Endothelial cell of umbilical vein (primary cell): ENCODE measurements around the gene CNTFR. TPM values are rescaled to one million over a fixed set of nuclear protein-coding genes. Genes with fewer than 3 reads are reported as not detected.

ENCODE experiments used
- BruUV-seq: library from RNA; stranded (reverse); fragments of 400-500 nt; replicated peaks from 2 replicates; lab custom pipeline; 2021; lab: Mats Ljungman, UMichigan
- CTCF ChIA-PET: fragments of 300-600, 350-600 bp; sonication (Branson Sonifier 250); formaldehyde crosslinking; loops from one replicate; lab custom pipeline; 2021; ENCODE audit warnings: antibody characterized with exemption, inconsistent platforms; lab: Charles Lee
- POLR2A ChIA-PET: fragments of 300-600, 350-600 bp; sonication (Branson Sonifier 250); formaldehyde crosslinking; loops from one replicate; lab custom pipeline; 2021; ENCODE audit warnings: antibody characterized with exemption, inconsistent platforms; lab: Charles Lee
- DNase-seq: peaks from one replicate; pipeline ENCODE4 v3.0.0-alpha.2; 2011; ENCODE audit warnings: low read depth, low spot score
- FAIRE-seq: peaks from 2 replicates; lab custom pipeline; 2011; peaks lifted over from hg19 to GRCh38; lab: Jason Lieb, UNC
- H2AFZ ChIP-seq: 2 replicates; pipeline ENCODE4 v1.6.0; 2012; ENCODE audit warnings: low read depth, low read length, control low read depth, inconsistent platforms
- H3K27ac ChIP-seq: 2 replicates; pipeline ENCODE4 v1.5.1; 2011; ENCODE audit warnings: low read depth, mild to moderate bottlenecking, control low read depth, low read length, moderate library complexity; ENCODE audit not compliant: insufficient read depth
- H3K27me3 ChIP-seq, 2 experiments: 2 replicates each; pipeline versions ENCODE4 v1.6.0 to v1.6.1; 2011; ENCODE audit warnings: low read length in 2 of 2, mixed read lengths in 1 of 2; ENCODE audit not compliant: control insufficient read depth in 2 of 2, insufficient read depth in 2 of 2
- H3K36me3 ChIP-seq, 2 experiments: 2 replicates in 1 of 2; 3 replicates in 1 of 2; pipeline ENCODE4 v1.5.1; 2011; ENCODE audit warnings: low read length in 2 of 2, mild to moderate bottlenecking in 1 of 2, moderate library complexity in 1 of 2; ENCODE audit not compliant: control insufficient read depth in 2 of 2, insufficient read depth in 2 of 2; ENCODE audit errors: extremely low read depth in 1 of 2
- H3K4me1 ChIP-seq: 3 replicates; pipeline ENCODE4 v1.5.1; 2011; ENCODE audit warnings: mild to moderate bottlenecking, low read length; ENCODE audit not compliant: control insufficient read depth, insufficient read depth; ENCODE audit errors: extremely low read depth
- H3K4me2 ChIP-seq: 2 replicates; pipeline ENCODE4 v1.6.1; 2011; ENCODE audit warnings: low read length, control low read depth, mixed read lengths; ENCODE audit not compliant: insufficient read depth
- H3K4me3 ChIP-seq, 3 experiments: fragments of 200-600 bp in 1 of 3; sonication (generic), shearing (Covaris generic) in 1 of 3; replicated peaks in 1 of 3; 2 replicates each; pipeline ENCODE4 v1.5.1; 2011 to 2016; ENCODE audit warnings: control low read depth in 3 of 3, low read length in 3 of 3, mild to moderate bottlenecking in 2 of 3, inconsistent platforms in 1 of 3, low read depth in 1 of 3, moderate library complexity in 1 of 3; ENCODE audit not compliant: insufficient read depth in 1 of 3
- H3K79me2 ChIP-seq: 2 replicates; pipeline ENCODE4 v1.6.0; 2012; ENCODE audit warnings: low read length, inconsistent platforms; ENCODE audit not compliant: control insufficient read depth, insufficient read depth
- H3K9ac ChIP-seq: replicated peaks from 2 replicates; pipeline ENCODE3; 2011; ENCODE audit warnings: low read length, control low read depth; ENCODE audit not compliant: insufficient read depth; ENCODE audit errors: extremely low read depth
- H3K9me1 ChIP-seq: replicated peaks from 3 replicates; pipeline ENCODE4 v1.6.0; 2011; ENCODE audit warnings: mild to moderate bottlenecking, low read length; ENCODE audit not compliant: control insufficient read depth, insufficient read depth; ENCODE audit errors: extremely low read depth
- H3K9me3 ChIP-seq: replicated peaks from 2 replicates; pipeline ENCODE4 v1.5.1; 2012; ENCODE audit warnings: low read length, inconsistent platforms; ENCODE audit not compliant: control insufficient read depth, insufficient read depth
- H4K20me1 ChIP-seq: replicated peaks from 2 replicates; pipeline ENCODE3; 2011; ENCODE audit warnings: mild to moderate bottlenecking, low read length; ENCODE audit not compliant: control insufficient read depth, insufficient read depth; ENCODE audit errors: extremely low read depth
- EZH2 ChIP-seq: IDR thresholded peaks from 2 replicates; pipeline ENCODE4 v1.6.1; 2012; ENCODE audit warnings: borderline replicate concordance, low read depth, mild to moderate bottlenecking, moderate library complexity, low read length, inconsistent platforms; ENCODE audit not compliant: severe bottlenecking
- GATA2 ChIP-seq: IDR thresholded peaks from 2 replicates; pipeline ENCODE4 v1.7.0; 2011; ENCODE audit warnings: low read depth, mild to moderate bottlenecking, moderate library complexity, mixed read lengths, low read length; ENCODE audit not compliant: insufficient read length, insufficient read depth
- JUN ChIP-seq: IDR thresholded peaks from 2 replicates; pipeline ENCODE4 v1.6.1; 2011; ENCODE audit warnings: borderline replicate concordance, low read depth; ENCODE audit not compliant: insufficient read length, insufficient read depth
- MAX ChIP-seq: IDR thresholded peaks from 2 replicates; pipeline ENCODE4 v1.6.1; 2011; ENCODE audit not compliant: insufficient read depth, insufficient read length
- MYC ChIP-seq: IDR thresholded peaks from one replicate; pipeline ENCODE4 v1.6.1; 2011; ENCODE audit warnings: mild to moderate bottlenecking, low read depth, low read length
- POLR2AphosphoS5 ChIP-seq: IDR thresholded peaks from 2 replicates; pipeline ENCODE4 v1.6.1; 2012; ENCODE audit warnings: low read depth, mild to moderate bottlenecking, control low read depth, low read length, moderate library complexity; ENCODE audit not compliant: insufficient read depth
- dilution Hi-C: fragments of 300-500 bp; cut with MboI; formaldehyde crosslinking; loops from one replicate; pipeline ENCODE4 v1.15.0; 2019; ENCODE audit warnings: low sequenced_read_pairs; ENCODE audit not compliant: extremely low pct_ligation_motif_present
- intact Hi-C: fragments of 100-400 bp; cut with micrococcal nuclease; formaldehyde crosslinking; loops from one replicate; pipeline ENCODE4 v1.10.0; 2022
- polyA plus RNA-seq, 4 experiments: library from polyadenylated mRNA; depleted of rRNA in 3 of 4; stranded (reverse) in 3 of 4; unstranded in 1 of 4; fragments of >200 nt; gene quantifications; 2 replicates each; pipeline versions ENCODE4 v1.2.1 to v1.2.3, GENCODE V29; 2011 to 2012; ENCODE audit warnings: missing spikeins in 1 of 4
- total RNA-seq: library from RNA; stranded (reverse); gene quantifications from 2 replicates; pipeline ENCODE4 v1.2.3, GENCODE V29; 2021

Gene CNTFR
- total and polyA plus RNA-seq, 2 donors (not counting 3 experiments of a cell fraction or from before 2014, with no cell fraction given): not detected

GRCh38 chr9:34513567-34514214 lies 75.8 kb downstream of the CNTFR start:
- no peak overlapping the region for H3K4me3 ChIP-seq
- H2AFZ ChIP-seq: no peak overlapping the region
- no peaks in the 10 kb centered on the region for H4K20me1 ChIP-seq
- no TSS peak for BruUV-seq
- no peaks in the 10 kb centered on the region for H3K9me3 ChIP-seq
- no peaks in the 10 kb centered on the region for H3K79me2 ChIP-seq
- POLR2A ChIA-PET: no interaction called here
- no peaks in the 10 kb centered on the region for H3K9me1 ChIP-seq
- TF ChIP-seq POLR2AphosphoS5 (no peak), EZH2 (no peak), MAX (no peak), JUN (no peak), MYC (no peak), GATA2 (no peak)
- DNase-seq (no peak), FAIRE-seq (no peak)
- peaks cover 2 to 7% of the 10 kb centered on the region in 2 experiments for H3K27me3 ChIP-seq
- CTCF ChIA-PET: interaction anchor here (0.6 to 6.2 kb wide), 4 partner anchors 12 to 110 kb away, joined by 3 to 21 read pairs (median 6); no protein-coding TSS in a partner anchor
- H3K4me2 ChIP-seq: no peak overlapping the region
- intact Hi-C loops (no loop called here), dilution Hi-C loops (loop anchor here (25.0 kb wide), 1 partner anchor 101 kb away; no protein-coding TSS in a partner anchor)
- no peaks in the 10 kb centered on the region for H3K4me1 ChIP-seq
- no peak overlapping the region for H3K27ac ChIP-seq
- no peak overlapping the region for H3K9ac ChIP-seq
- no peaks in the 10 kb centered on the region for H3K36me3 ChIP-seq
